GM15510 (cell line): ENCODE measurements around the gene DISC1.

Experiments
- POLR2A ChIP-seq: IDR thresholded peaks from 3 replicates; pipeline ENCODE4 v1.6.1; 2011; ENCODE audit warnings: borderline replicate concordance; ENCODE audit not compliant: insufficient read length; ENCODE audit errors: extremely low read depth

Gene DISC1

GRCh38 chr1:231731268-231731667 is 104.7 kb downstream of the DISC1 start:
- no peak for TF ChIP-seq POLR2A

- no peak for TF ChIP-seq POLR2A
These were observed 106.5 kb downstream of the DISC1 start for GRCh38 chr1:231733063-231733462.

GRCh38 chr1:231733672-231734071 is 107.1 kb downstream of the DISC1 start:
- no peak for TF ChIP-seq POLR2A

- no peak for TF ChIP-seq POLR2A
These were observed 107.8 kb downstream of the DISC1 start for GRCh38 chr1:231734417-231734816.

- no peak for TF ChIP-seq POLR2A
These were observed 108.8 kb downstream of the DISC1 start for GRCh38 chr1:231735411-231735810.

- no peak for TF ChIP-seq POLR2A
These were observed 109.4 kb downstream of the DISC1 start for GRCh38 chr1:231735941-231736340.

- no peak for TF ChIP-seq POLR2A
These were observed 109.9 kb downstream of the DISC1 start for GRCh38 chr1:231736464-231736863.

- no peak for TF ChIP-seq POLR2A
These were observed 112.0 kb downstream of the DISC1 start for GRCh38 chr1:231738554-231738953.

- TF ChIP-seq POLR2A: no peak
These were observed 117.4 kb downstream of the DISC1 start for GRCh38 chr1:231743966-231744365.

- TF ChIP-seq POLR2A: no peak
These were observed 122.3 kb downstream of the DISC1 start for GRCh38 chr1:231748760-231749415.

- TF ChIP-seq POLR2A: no peak
These were observed 123.7 kb downstream of the DISC1 start for GRCh38 chr1:231750296-231750695.

- no peak for TF ChIP-seq POLR2A
These were observed 124.3 kb downstream of the DISC1 start for GRCh38 chr1:231750818-231751362.

GRCh38 chr1:231751415-231751814 is 124.8 kb downstream of the DISC1 start:
- no peak for TF ChIP-seq POLR2A

- TF ChIP-seq POLR2A: no peak
These were observed 126.7 kb downstream of the DISC1 start for GRCh38 chr1:231753313-231753712.

- no peak for TF ChIP-seq POLR2A
These were observed 130.5 kb downstream of the DISC1 start for GRCh38 chr1:231757101-231757404.

GRCh38 chr1:231757759-231758158 is 131.2 kb downstream of the DISC1 start:
- no peak for TF ChIP-seq POLR2A

- no peak for TF ChIP-seq POLR2A
These were observed 134.7 kb downstream of the DISC1 start for GRCh38 chr1:231761252-231761651.
